ENCODE measurements around the gene NRSN1. TPM values are rescaled to one million over a fixed set of nuclear protein-coding genes. Genes with fewer than 3 reads are reported as not detected.

The NRSN1 gene
- total RNA-seq, 1 donor from 2014 or later = not detected

GRCh38 chr6:24148154-24148570 lies 22.1 kb downstream of the NRSN1 start:
- no peak for DNase-seq (ENCODE audit: low read depth)
- no peak overlapping the region for H3K4me3 ChIP-seq (ENCODE audit: low read depth, low read length)
- TF ChIP-seq, protein P1, sequence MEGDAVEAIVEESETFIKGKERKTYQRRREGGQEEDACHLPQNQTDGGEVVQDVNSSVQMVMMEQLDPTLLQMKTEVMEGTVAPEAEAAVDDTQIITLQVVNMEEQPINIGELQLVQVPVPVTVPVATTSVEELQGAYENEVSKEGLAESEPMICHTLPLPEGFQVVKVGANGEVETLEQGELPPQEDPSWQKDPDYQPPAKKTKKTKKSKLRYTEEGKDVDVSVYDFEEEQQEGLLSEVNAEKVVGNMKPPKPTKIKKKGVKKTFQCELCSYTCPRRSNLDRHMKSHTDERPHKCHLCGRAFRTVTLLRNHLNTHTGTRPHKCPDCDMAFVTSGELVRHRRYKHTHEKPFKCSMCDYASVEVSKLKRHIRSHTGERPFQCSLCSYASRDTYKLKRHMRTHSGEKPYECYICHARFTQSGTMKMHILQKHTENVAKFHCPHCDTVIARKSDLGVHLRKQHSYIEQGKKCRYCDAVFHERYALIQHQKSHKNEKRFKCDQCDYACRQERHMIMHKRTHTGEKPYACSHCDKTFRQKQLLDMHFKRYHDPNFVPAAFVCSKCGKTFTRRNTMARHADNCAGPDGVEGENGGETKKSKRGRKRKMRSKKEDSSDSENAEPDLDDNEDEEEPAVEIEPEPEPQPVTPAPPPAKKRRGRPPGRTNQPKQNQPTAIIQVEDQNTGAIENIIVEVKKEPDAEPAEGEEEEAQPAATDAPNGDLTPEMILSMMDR (conservative IDR thresholded peaks at IDR 0.05; ENCODE audit: low read depth, low read length) = no peak

DNA sequence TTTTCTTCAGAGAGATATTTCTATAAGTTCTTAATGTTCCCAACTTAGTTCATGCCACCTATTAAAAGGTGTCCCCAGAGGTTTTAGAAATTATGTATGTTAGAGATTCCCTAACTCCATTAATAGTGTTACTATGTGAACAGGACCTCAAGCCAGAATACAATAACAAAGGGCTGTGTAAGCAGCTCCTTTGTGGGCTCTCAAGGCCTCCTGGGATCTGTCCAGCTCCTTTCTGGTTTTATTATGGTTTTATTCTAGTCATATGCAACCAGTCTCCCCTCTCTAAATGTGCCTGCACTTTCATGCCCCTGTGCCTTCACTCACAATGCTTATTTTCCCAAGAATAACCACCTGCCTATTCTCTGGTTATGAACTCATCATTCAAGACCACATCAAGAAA lies 22.7 kb downstream of the NRSN1 start:
- no peak overlapping the region for H3K4me3 ChIP-seq (ENCODE audit: low read depth, low read length)
- TF ChIP-seq, protein P1 (conservative IDR thresholded peaks at IDR 0.05; ENCODE audit: low read depth, low read length) = no peak
- no peak for DNase-seq (ENCODE audit: low read depth)

DNA sequence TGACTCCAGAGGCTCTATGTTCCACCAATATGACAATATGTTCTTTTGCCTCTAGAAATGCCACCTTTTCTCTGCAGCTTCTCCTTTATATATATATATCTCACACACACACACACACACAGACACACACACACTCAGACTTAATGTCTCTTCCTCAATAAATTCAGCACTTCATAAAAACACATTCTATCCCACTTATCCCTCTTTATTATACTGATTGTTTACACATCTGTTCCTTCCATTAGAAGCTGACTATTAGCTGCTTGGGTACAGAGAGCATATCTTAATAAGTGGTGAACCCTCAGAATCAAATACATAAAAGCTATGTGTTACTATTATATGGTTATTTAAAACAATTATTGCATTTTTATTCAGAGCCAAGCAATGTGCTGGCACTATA lies 23.3 kb downstream of the NRSN1 start:
- TF ChIP-seq, protein P1 (conservative IDR thresholded peaks at IDR 0.05; ENCODE audit: low read depth, low read length) = no peak
- H3K4me3 ChIP-seq (ENCODE audit: low read depth, low read length) = no peak overlapping the region
- no peak for DNase-seq (ENCODE audit: low read depth)

DNA sequence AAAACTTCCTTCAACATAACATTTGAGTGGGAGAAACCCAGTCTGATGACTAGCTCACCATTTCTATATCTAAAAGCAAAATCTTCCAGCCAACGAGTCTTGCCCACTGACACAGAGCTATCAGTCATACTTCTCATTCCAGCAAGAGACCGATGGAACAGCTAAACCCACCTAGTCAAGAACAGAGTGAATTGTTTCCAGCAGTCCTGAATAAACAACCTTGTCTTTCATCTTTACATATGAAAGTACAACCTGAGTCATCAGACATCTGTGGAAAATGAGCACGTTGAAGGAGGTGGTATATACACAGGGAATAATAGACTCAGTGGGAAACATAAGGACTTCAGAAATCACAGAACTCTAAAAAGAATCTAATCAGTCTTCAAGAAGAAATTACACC lies 23.8 kb downstream of the NRSN1 start:
- no peak for DNase-seq (ENCODE audit: low read depth)
- TF ChIP-seq, protein P1 (conservative IDR thresholded peaks at IDR 0.05; ENCODE audit: low read depth, low read length) = no peak

DNA sequence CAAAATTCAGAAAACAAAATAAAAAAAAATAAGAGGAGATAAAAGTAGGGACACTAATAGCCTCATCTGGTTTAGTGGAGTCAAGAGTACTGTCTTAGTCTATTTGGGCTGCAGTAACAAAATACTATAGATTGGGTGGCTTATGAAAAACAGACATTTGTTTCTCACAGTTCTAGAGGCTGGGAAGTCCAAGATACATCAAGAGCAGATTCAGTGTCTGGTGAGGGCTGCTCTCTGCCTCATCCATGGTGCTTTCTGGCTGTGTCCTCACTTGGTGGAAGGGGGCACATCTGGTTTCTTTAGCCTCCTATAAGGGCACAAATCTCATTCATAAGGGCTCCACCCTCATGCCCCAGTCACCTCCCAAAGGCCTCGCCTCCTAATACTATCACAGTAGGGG lies 26.0 kb downstream of the NRSN1 start:
- no peak overlapping the region for H3K4me3 ChIP-seq (ENCODE audit: low read depth, low read length)
- TF ChIP-seq, protein P1 (conservative IDR thresholded peaks at IDR 0.05; ENCODE audit: low read depth, low read length) = no peak
- DNase-seq (ENCODE audit: low read depth) = no peak

More for the DNA sequence above, 23.8 kb downstream of the NRSN1 start:
- H3K4me3 ChIP-seq (ENCODE audit: low read depth, low read length) = no peak overlapping the region

DNA sequence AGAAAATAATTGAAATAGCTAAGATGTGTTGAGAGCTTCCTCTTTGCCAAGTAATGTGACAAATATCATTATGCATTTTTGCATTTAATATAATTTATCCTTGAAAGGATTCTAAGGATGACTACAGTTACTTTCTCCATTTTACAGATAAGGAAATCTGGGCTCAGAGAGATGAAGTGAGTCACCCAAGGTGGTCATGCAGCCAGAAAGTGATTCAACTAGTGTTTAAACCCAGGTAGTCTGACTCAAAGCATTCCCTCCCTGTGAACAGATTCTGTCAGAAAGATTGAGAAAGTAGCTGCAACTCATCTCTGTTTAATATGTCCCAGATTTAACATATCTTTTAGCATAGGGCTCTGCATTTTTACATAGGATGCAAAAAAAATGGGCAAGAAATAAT lies 28.1 kb downstream of the NRSN1 start:
- DNase-seq (ENCODE audit: low read depth) = peak; percentile 25
- H3K4me3 ChIP-seq (ENCODE audit: low read depth, low read length) = no peak overlapping the region
- TF ChIP-seq, protein P1 (conservative IDR thresholded peaks at IDR 0.05; ENCODE audit: low read depth, low read length) = no peak

- TF ChIP-seq, protein P1 (conservative IDR thresholded peaks at IDR 0.05; ENCODE audit: low read depth, low read length) = no peak
- no peak overlapping the region for H3K4me3 ChIP-seq (ENCODE audit: low read depth, low read length)
Observed at GRCh38 chr6:24157886-24158285, 31.9 kb downstream of the NRSN1 start.

More at GRCh38 chr6:24157886-24158285, 31.9 kb downstream of the NRSN1 start:
- no peak for DNase-seq (ENCODE audit: low read depth)

All from epithelial cell of proximal tubule (primary cell).